ENCODE measurements around the gene NADK2.
"Not testable (repeated sequence)": the region's sequence is repeated elsewhere in the genome, so short reads cannot be mapped to it uniquely, and the experiment has no call there.

Gene NADK2, protein sequence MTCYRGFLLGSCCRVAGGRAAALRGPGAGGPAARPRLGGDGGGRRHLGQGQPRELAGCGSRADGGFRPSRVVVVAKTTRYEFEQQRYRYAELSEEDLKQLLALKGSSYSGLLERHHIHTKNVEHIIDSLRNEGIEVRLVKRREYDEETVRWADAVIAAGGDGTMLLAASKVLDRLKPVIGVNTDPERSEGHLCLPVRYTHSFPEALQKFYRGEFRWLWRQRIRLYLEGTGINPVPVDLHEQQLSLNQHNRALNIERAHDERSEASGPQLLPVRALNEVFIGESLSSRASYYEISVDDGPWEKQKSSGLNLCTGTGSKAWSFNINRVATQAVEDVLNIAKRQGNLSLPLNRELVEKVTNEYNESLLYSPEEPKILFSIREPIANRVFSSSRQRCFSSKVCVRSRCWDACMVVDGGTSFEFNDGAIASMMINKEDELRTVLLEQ

DNA sequence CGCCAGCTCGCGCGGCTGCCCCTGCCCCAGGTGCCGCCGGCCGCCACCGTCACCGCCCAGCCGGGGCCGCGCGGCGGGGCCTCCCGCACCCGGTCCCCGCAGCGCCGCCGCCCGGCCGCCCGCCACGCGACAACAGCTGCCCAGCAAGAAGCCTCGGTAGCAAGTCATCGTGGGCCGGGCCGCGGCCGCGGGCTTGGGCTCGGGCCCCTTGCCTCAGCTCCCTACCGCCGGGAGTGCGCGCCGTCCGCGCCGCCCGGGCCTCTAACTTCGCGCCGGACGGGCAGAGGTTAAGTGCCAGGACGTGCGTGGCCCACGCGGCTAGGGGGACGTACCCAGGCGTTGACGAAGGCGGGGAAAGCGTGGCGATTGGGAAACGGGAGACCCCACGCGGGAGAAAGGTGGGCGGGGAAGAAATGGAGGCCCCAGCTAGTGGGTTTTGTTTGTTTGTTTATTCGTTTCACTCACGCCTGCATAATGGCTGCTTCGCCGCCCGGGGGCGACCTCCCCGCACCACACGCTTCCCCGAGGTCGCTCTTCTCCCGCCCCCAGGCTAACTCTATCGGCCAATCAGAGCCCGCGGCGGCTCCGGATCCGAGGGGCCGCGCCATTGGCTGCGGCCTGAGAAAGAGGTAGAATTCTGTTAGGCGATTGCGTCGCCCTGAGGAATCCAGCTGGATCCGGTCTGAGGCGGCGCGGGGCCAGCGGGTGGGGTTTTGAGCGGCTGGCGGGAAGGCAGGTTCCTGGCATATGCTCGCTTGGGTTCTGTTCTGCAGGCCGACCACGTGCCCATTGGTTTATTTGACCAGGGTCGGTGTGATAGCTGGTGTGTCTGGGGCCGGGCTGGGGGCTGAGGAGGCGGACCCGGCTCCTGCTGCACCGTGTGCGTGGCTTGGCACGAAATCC is at the start of gene NADK2:
NADK2 (minus strand) TSS at position 295 of the 903 bp plus-strand sequence; CDS start at position 168, 127 bp downstream.
- DNase-seq: peak; percentile 94 to 99 (median 98)

- no peak for DNase-seq
Observed at GRCh38 chr5:36285837-36286615, 44.3 kb upstream of the NADK2 start.

DNA sequence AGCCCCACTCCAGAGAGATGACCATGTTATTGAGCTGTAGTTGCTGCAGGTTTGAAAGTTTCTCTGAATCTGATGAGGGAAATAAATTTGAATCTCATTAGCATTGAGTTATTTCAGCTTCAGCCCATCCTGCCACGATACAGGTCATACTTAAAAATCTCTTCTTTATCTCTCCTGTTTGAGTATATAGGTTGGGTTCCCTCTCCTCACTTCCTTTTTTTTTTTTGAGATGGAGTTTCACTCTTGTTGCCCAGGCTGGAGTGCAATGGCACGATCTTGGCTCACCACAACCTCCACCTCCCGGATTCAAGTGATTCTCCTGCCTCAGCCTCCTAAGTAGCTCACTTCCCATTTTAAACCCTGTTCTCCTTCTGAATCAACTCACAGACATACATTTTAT is 42.0 kb upstream of the NADK2 start:
- DNase-seq: not testable (repeated sequence)

- DNase-seq: no peak
Observed at GRCh38 chr5:36281626-36282025, 39.9 kb upstream of the NADK2 start.

GRCh38 chr5:36279054-36279698 is 37.5 kb upstream of the NADK2 start:
- no peak for DNase-seq

GRCh38 chr5:36277521-36278176 is 35.9 kb upstream of the NADK2 start:
- no peak for DNase-seq

- DNase-seq: peak in 2 of 3 experiments; percentile 17 to 61
Observed at GRCh38 chr5:36276864-36277263, 35.1 kb upstream of the NADK2 start.

DNA sequence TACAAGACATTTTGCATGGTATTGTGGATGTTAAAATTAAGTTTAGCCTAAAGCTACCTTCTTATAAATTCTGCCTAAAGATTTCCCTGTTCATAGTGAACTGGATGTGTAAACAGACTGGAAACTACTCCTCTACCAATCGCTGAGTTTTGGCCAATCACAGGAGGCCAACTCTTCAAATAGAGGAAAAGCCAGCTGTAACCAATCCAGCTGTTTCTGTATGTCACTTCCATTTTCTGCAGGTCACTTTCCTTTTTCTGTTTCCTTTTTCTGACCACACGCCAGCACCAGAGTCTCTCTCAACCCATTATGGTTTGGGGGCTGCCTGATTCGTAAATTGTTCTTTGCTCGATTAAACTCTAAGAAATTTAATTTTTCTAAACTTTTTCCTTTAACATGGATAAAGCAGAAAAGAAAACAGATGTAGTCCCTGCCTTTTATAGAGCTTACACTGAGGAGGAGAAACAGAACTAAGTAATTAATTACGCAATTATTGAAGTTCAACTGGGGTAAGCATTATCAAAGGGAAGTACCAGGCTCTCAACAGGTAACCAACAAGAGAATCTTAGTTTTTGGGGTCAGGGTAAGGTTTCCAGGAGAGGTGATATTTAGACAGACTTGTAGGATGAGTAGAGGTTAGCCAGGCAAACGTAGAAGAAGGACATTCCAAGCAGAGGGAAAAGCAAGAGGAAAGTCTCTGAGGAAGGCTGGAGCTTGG is 32.2 kb upstream of the NADK2 start:
- DNase-seq: no peak

DNA sequence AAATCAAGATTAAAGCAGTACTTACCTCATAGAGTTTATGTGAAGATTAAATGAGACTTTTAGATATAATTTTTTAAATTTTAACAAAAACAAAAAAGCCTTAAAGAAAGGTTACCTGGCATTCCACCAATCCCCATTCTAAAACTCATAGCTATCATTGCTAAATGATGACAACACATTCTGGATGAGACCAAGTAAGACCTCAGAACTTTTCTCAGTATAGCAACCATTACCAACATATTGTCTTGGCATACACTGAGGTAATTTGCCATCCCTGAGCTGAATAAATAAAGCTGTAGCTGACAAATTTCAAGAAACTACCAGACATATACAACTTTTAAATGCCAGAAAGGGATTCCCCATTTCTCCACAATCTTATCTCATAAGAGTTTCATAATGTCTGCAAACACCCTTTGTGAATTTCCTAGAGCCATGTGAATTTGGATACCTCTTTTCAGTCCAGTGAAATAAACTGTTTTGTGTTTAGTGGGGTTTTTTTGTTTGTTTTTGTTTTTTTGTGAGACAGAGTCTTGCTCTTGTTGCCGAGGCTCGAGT is 30.5 kb upstream of the NADK2 start:
- DNase-seq: no peak

- DNase-seq: no peak
Observed at GRCh38 chr5:36270876-36271575, 29.3 kb upstream of the NADK2 start.

DNA sequence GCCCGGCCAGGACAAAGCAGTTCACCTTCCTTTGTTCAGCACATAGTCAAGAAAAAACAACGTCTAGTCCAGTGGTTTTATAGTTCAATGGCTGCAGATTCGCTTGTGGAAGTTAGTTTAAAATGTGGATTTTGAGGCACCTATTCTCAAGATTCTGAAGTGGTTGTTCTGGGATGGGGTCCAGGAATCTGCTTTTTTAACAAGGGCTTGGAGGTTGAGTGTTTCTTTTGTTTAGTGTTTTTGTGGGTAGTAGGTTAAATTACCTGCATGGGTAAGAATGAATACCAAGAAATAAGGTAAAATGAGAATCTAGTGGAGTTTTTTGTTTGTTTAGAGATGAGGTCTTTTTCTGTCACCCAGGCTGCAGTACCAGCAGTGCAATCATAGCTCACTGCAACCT is 28.4 kb upstream of the NADK2 start:
- DNase-seq: no peak

DNA sequence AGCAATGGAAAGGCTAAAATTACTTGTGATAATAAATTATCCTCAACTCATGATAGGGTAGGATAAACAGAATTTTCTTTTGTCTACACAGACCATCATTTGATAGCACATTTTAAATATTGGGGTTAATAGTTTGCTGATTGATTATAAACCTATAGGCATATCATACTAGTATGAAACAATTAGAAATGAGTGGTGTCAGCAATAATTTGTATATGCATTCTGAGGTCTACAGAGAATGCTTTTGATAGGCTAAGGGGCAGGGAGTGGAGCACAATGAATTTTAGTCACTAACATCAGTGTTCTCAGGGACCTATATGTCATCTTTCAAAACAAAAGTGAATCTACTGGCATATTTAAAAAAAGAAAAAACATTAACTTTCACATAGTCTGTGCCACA is 27.8 kb upstream of the NADK2 start:
- no peak for DNase-seq

- DNase-seq: no peak
Observed at GRCh38 chr5:36267905-36268304, 26.2 kb upstream of the NADK2 start.

- DNase-seq: no peak
Observed at GRCh38 chr5:36264202-36264760, 22.6 kb upstream of the NADK2 start.

GRCh38 chr5:36261186-36261585 is 19.5 kb upstream of the NADK2 start:
- DNase-seq: no peak

DNA sequence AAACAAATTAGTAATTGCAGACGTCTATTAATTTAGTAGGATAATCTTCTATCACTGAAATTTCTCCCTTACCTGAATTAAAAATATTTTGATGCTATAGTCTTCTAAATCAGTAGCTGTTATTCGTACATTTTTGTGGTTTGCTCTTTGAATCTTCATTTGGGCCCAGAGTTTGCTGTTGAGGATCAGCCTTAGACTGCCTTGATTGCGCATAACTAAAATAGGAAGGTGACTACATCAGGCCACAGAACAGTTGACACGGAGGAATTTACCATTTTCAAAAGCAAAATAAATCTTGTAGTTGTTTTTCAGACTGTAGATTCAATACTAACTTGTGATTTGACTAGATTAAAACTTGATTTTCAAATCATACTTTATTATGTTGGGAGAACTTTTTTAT is 11.8 kb upstream of the NADK2 start:
- DNase-seq: no peak

DNA sequence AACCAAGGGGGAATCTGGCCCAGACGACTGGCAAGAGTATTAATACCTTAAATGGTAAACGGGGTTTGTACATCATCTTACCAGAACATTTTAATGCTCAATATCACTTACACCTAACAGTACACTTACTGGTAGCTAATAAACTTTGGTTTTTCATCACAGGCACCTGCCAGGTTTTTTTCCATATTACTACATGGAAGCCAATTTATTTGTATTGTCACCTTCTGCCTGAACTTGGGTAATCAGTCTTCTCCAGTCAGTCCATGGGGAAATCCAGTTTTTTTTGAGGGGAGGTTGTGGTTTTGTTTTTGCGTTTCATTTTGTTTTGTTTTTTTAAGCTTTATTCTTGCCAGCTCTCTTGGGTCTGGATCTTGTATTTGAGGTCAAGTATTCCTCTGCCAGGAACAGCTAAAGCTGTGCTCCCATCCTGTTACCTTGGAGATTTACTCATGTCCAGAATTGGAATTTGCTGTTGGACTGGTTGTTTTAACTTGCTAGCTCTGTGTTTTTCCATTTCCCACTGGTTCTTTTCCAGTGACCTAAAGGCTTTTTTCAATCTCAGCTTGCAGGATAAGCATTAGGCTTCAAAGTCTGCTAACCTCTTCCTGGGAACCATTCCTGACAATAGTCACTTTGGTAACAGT is 11.1 kb upstream of the NADK2 start:
- no peak for DNase-seq

DNA sequence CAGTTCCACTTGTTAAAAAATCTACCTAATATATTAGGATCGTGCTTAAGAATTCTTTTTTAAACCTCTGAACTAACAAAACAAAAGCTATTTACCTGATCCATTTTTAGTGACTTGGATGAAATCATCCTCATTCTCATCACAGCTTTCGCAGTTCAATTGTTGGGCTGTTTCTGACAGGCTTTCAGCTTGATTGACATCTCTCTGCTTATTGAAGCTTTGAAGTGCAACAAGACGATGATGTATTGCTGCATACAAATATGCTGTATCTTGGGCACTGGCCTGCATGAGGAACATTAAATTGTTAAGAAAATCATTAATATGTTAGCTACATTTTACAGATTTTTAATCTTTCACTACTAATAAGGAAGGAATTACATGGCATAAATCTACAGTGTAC is 9.5 kb upstream of the NADK2 start:
- DNase-seq: no peak

- DNase-seq: no peak
Observed at GRCh38 chr5:36250427-36250826, 8.7 kb upstream of the NADK2 start.

Data from NCI-H1417 (cell line).